Measurements from ENCODE around the gene CBX5.
"Not testable (repeated sequence)": the region's sequence is repeated elsewhere in the genome, so short reads cannot be mapped to it uniquely, and the experiment has no call there.

CBX5 gene

GRCh38 chr12:54195080-54195736 is 84.7 kb downstream of the CBX5 start:
- Mint-ChIP-seq H3K4me3 (no peak overlapping the region), H3K4me1 (ENCODE audit: low read depth) (peaks cover 10% of the 10 kb centered on the region), H3K27ac (no peak overlapping the region), H3K9me3 (no peaks in the 10 kb centered on the region), H3K36me3 (ENCODE audit: low read depth) (no peaks in the 10 kb centered on the region), H3K27me3 (peaks cover 73% of the 10 kb centered on the region)

GRCh38 chr12:54194611-54195010 is 85.3 kb downstream of the CBX5 start:
- Mint-ChIP-seq H3K27me3 (peaks cover 73% of the 10 kb centered on the region), H3K4me1 (ENCODE audit: low read depth) (peaks cover 10% of the 10 kb centered on the region)
- H3K4me3 Mint-ChIP-seq; H3K36me3 Mint-ChIP-seq (ENCODE audit: low read depth); H3K27ac Mint-ChIP-seq; H3K9me3 Mint-ChIP-seq: not testable (repeated sequence)

- no peaks in the 10 kb centered on the region for H3K36me3 Mint-ChIP-seq (ENCODE audit: low read depth)
- H3K4me3 Mint-ChIP-seq: no peak overlapping the region
- no peaks in the 10 kb centered on the region for H3K9me3 Mint-ChIP-seq
- H3K27ac Mint-ChIP-seq: no peak overlapping the region
- peaks cover 66% of the 10 kb centered on the region for H3K27me3 Mint-ChIP-seq
- peaks cover 20% of the 10 kb centered on the region for H3K4me1 Mint-ChIP-seq (ENCODE audit: low read depth)
These were observed 86.5 kb downstream of the CBX5 start for GRCh38 chr12:54193434-54193833.

GRCh38 chr12:54191550-54192022 is 88.3 kb downstream of the CBX5 start:
- Mint-ChIP-seq H3K27ac (no peak overlapping the region), H3K4me3 (no peak overlapping the region), H3K4me1 (ENCODE audit: low read depth) (peaks cover 24% of the 10 kb centered on the region), H3K36me3 (ENCODE audit: low read depth) (peaks cover 12% of the 10 kb centered on the region), H3K27me3 (peaks cover 52% of the 10 kb centered on the region), H3K9me3 (no peaks in the 10 kb centered on the region)

GRCh38 chr12:54191126-54191525 is 88.8 kb downstream of the CBX5 start:
- H3K27me3 Mint-ChIP-seq: peaks cover 47% of the 10 kb centered on the region
- no peak overlapping the region for H3K4me3 Mint-ChIP-seq
- H3K36me3 Mint-ChIP-seq (ENCODE audit: low read depth): peaks cover 12% of the 10 kb centered on the region
- H3K9me3 Mint-ChIP-seq: no peaks in the 10 kb centered on the region
- no peak overlapping the region for H3K27ac Mint-ChIP-seq
- H3K4me1 Mint-ChIP-seq (ENCODE audit: low read depth): peaks cover 21% of the 10 kb centered on the region

- Mint-ChIP-seq H3K27ac (peak overlapping the region; percentile 67), H3K4me3 (peak overlapping the region; percentile 84), H3K9me3 (no peaks in the 10 kb centered on the region), H3K36me3 (ENCODE audit: low read depth) (peaks cover 19% of the 10 kb centered on the region), H3K4me1 (ENCODE audit: low read depth) (peaks cover 21% of the 10 kb centered on the region), H3K27me3 (peaks cover 37% of the 10 kb centered on the region)
These were observed 90.8 kb downstream of the CBX5 start for GRCh38 chr12:54189198-54189539.

GRCh38 chr12:54187075-54187474 is 92.8 kb downstream of the CBX5 start:
- Mint-ChIP-seq H3K9me3 (no peaks in the 10 kb centered on the region), H3K27ac (no peak overlapping the region), H3K4me1 (ENCODE audit: low read depth) (peaks cover 21% of the 10 kb centered on the region), H3K27me3 (peaks cover 18% of the 10 kb centered on the region), H3K4me3 (peak overlapping the region; percentile 76), H3K36me3 (ENCODE audit: low read depth) (peaks cover 23% of the 10 kb centered on the region)

GRCh38 chr12:54185919-54186318 is 94.0 kb downstream of the CBX5 start:
- peaks cover 18% of the 10 kb centered on the region for H3K4me1 Mint-ChIP-seq (ENCODE audit: low read depth)
- H3K4me3 Mint-ChIP-seq: no peak overlapping the region
- H3K27me3 Mint-ChIP-seq: peaks cover 12% of the 10 kb centered on the region
- H3K36me3 Mint-ChIP-seq (ENCODE audit: low read depth): peaks cover 27% of the 10 kb centered on the region
- H3K27ac Mint-ChIP-seq: no peak overlapping the region
- H3K9me3 Mint-ChIP-seq: no peaks in the 10 kb centered on the region

- not testable (repeated sequence) for H3K27me3 Mint-ChIP-seq, H3K4me3 Mint-ChIP-seq, H3K27ac Mint-ChIP-seq, H3K9me3 Mint-ChIP-seq
- Mint-ChIP-seq H3K4me1 (ENCODE audit: low read depth) (peaks cover 18% of the 10 kb centered on the region), H3K36me3 (ENCODE audit: low read depth) (peaks cover 27% of the 10 kb centered on the region)
These were observed 94.6 kb downstream of the CBX5 start for GRCh38 chr12:54185297-54185696.

GRCh38 chr12:54184024-54184805 is 95.7 kb downstream of the CBX5 start:
- Mint-ChIP-seq H3K4me1 (ENCODE audit: low read depth) (peaks cover 15% of the 10 kb centered on the region), H3K4me3 (no peak overlapping the region), H3K27ac (no peak overlapping the region), H3K9me3 (no peaks in the 10 kb centered on the region), H3K27me3 (no peaks in the 10 kb centered on the region), H3K36me3 (ENCODE audit: low read depth) (peaks cover 27% of the 10 kb centered on the region)

- Mint-ChIP-seq H3K9me3 (no peaks in the 10 kb centered on the region), H3K4me3 (no peak overlapping the region), H3K27me3 (no peaks in the 10 kb centered on the region), H3K4me1 (ENCODE audit: low read depth) (peaks cover 8% of the 10 kb centered on the region), H3K27ac (no peak overlapping the region), H3K36me3 (ENCODE audit: low read depth) (peaks cover 27% of the 10 kb centered on the region)
These were observed 96.9 kb downstream of the CBX5 start for GRCh38 chr12:54182981-54183380.

GRCh38 chr12:54182086-54182485 is 97.8 kb downstream of the CBX5 start:
- no peaks in the 10 kb centered on the region for H3K9me3 Mint-ChIP-seq
- H3K36me3 Mint-ChIP-seq (ENCODE audit: low read depth): peaks cover 21% of the 10 kb centered on the region
- H3K4me3 Mint-ChIP-seq: no peak overlapping the region
- H3K27me3 Mint-ChIP-seq: no peaks in the 10 kb centered on the region
- H3K4me1 Mint-ChIP-seq (ENCODE audit: low read depth): no peaks in the 10 kb centered on the region
- H3K27ac Mint-ChIP-seq: no peak overlapping the region

Measured in stimulated activated naive CD8-positive, alpha-beta T cell treated with anti-CD3 and anti-CD28 coated beads, Interleukin-15, Interleukin-2, amounts not matched to agents 100 ng/mL and 50 ng/mL, for 24 hours (primary cell).